HCT116 (cell line): ENCODE results near the gene TGOLN2. TPM values are rescaled to one million over a fixed set of nuclear protein-coding genes. Genes with fewer than 3 reads are reported as not detected.

Experiments used
- ATAC-seq: fragments of 200-7000 bp; cut with Tn5 transposase; 2 replicates; pipeline ENCODE4 v1.9.1; 2020; ENCODE audit warnings: mild to moderate bottlenecking, moderate library complexity
- BruUV-seq: library from RNA; stranded (reverse); fragments of 400-500 nt; replicated peaks from 2 replicates; lab custom pipeline; 2021; lab: Mats Ljungman, UMichigan
- CTCF ChIA-PET: fragments of 300-600 bp; sonication (Branson Sonifier 250); formaldehyde crosslinking; loops from one replicate; lab custom pipeline; 2021; ENCODE audit warnings: antibody characterized with exemption; lab: Charles Lee
- POLR2A ChIA-PET: fragments of 300-600, 350-600 bp; sonication (Branson Sonifier 250); formaldehyde crosslinking; loops from one replicate; lab custom pipeline; 2021; ENCODE audit warnings: antibody characterized with exemption; lab: Charles Lee
- RAD21 ChIA-PET, 2 experiments: fragments of 300-600 bp; sonication (Branson Sonifier 250); formaldehyde crosslinking; loops; one replicate each; lab custom pipeline; 2023; ENCODE audit warnings: low total read pairs in 2 of 2; ENCODE audit not compliant: uncharacterized antibody in 2 of 2, unreplicated experiment in 2 of 2, low non-redundant PET in 1 of 2; lab: Charles Lee
- DNase-seq: peaks from one replicate; pipeline ENCODE4 v3.0.0-alpha.2; 2010; ENCODE audit warnings: low read depth, low spot score
- H2AFZ ChIP-seq: fragments of 200-600 bp; shearing (Covaris generic), sonication (generic); 2 replicates; pipeline ENCODE4 v1.6.1; 2017; ENCODE audit warnings: low read depth, mixed run types, mixed read lengths, antibody characterized with exemption, low read length; ENCODE audit not compliant: poor library complexity, severe bottlenecking
- H3K27ac ChIP-seq: 2 replicates; pipeline ENCODE4 v1.5.1; 2012; ENCODE audit warnings: low read depth, low read length
- H3K27me3 ChIP-seq: fragments of 200-600 bp; sonication (generic); 2 replicates; pipeline ENCODE4 v1.6.1; 2016; ENCODE audit warnings: mixed run types, low read length, mixed read lengths; ENCODE audit not compliant: insufficient read depth
- H3K36me3 ChIP-seq, 2 experiments: fragments of 200-500 bp in 1 of 2; fragments of 200-600 bp in 1 of 2; sonication (Bioruptor generic) in 1 of 2; sonication (generic) in 1 of 2; 2 replicates each; pipeline versions ENCODE4 v1.5.1 to v1.6.1; 2014 to 2016; ENCODE audit warnings: low read length in 2 of 2, inconsistent platforms in 1 of 2, mixed read lengths in 1 of 2, mixed run types in 1 of 2; ENCODE audit not compliant: insufficient read depth in 2 of 2, control insufficient read depth in 1 of 2
- H3K4me1 ChIP-seq, 2 experiments: fragments of 200-600 bp in 1 of 2; sonication (generic) in 1 of 2; 2 replicates each; pipeline versions ENCODE4 v1.5.1 to v1.6.1; 2012 to 2017; ENCODE audit warnings: low read length in 2 of 2, inconsistent platforms in 1 of 2, mild to moderate bottlenecking in 1 of 2, mixed read lengths in 1 of 2, mixed run types in 1 of 2, moderate library complexity in 1 of 2; ENCODE audit not compliant: insufficient read depth in 2 of 2, control insufficient read depth in 1 of 2
- H3K4me2 ChIP-seq: fragments of 200-600 bp; sonication (generic); 2 replicates; pipeline ENCODE4 v1.6.1; 2017; ENCODE audit warnings: mixed run types, low read length, mixed read lengths
- H3K4me3 ChIP-seq, 2 experiments: fragments of 200-600 bp in 1 of 2; sonication (generic) in 1 of 2; replicated peaks in 1 of 2; 2 replicates each; pipeline ENCODE4 v1.5.1; 2011 to 2016; ENCODE audit warnings: low read length in 2 of 2, control low read depth in 1 of 2, low read depth in 1 of 2, mild to moderate bottlenecking in 1 of 2, mixed read lengths in 1 of 2, mixed run types in 1 of 2
- H3K79me2 ChIP-seq: fragments of 200-600 bp; sonication (generic); 2 replicates; pipeline ENCODE4 v1.6.1; 2017; ENCODE audit warnings: mild to moderate bottlenecking, mixed run types, low read length, moderate library complexity, mixed read lengths; ENCODE audit not compliant: insufficient read depth
- H3K9ac ChIP-seq: fragments of 200-600 bp; sonication (generic); 2 replicates; pipeline ENCODE4 v1.6.1; 2016; ENCODE audit warnings: low read length, mixed read lengths
- H3K9me2 ChIP-seq: fragments of 200-600 bp; sonication (generic), shearing (Covaris generic); 2 replicates; pipeline ENCODE4 v1.6.1; 2017; ENCODE audit warnings: mixed run types, mild to moderate bottlenecking, moderate library complexity; ENCODE audit not compliant: insufficient read depth
- H3K9me3 ChIP-seq, 2 experiments: fragments of 200-500 bp in 1 of 2; fragments of 200-600 bp in 1 of 2; sonication (Bioruptor generic) in 1 of 2; sonication (generic) in 1 of 2; 2 replicates each; pipeline ENCODE4 v1.6.1; 2014 to 2017; ENCODE audit warnings: low read length in 2 of 2, mixed read lengths in 2 of 2, inconsistent platforms in 1 of 2, low read depth in 1 of 2, mild to moderate bottlenecking in 1 of 2, mixed run types in 1 of 2, moderate library complexity in 1 of 2; ENCODE audit not compliant: control insufficient read depth in 1 of 2, insufficient read depth in 1 of 2
- H4K20me1 ChIP-seq: fragments of 200-600 bp; sonication (generic), shearing (Covaris generic); 2 replicates; pipeline ENCODE4 v1.6.1; 2017; ENCODE audit warnings: mixed run types, mild to moderate bottlenecking, moderate library complexity; ENCODE audit not compliant: insufficient read depth
- CEBPB ChIP-seq: IDR thresholded peaks from 2 replicates; pipeline ENCODE4 v1.6.1; 2012; ENCODE audit warnings: low read depth
- EZH2 ChIP-seq: fragments of 200-600 bp; sonication (generic); IDR thresholded peaks from 2 replicates; pipeline ENCODE4 v1.6.1; 2017; ENCODE audit warnings: antibody characterized with exemption, mixed run types
- JUND ChIP-seq: IDR thresholded peaks from 2 replicates; pipeline ENCODE4 v1.6.1; 2012
- TCF7L2 ChIP-seq: IDR thresholded peaks from 2 replicates; pipeline ENCODE4 v1.7.0; 2011; ENCODE audit warnings: borderline replicate concordance, inconsistent platforms; ENCODE audit not compliant: insufficient read depth, insufficient read length; ENCODE audit errors: extremely low read depth
- intact Hi-C: fragments of 100-400 bp; cut with micrococcal nuclease; formaldehyde crosslinking; loops from 2 replicates; pipeline ENCODE4 v1.10.0; 2022
- total RNA-seq: library from RNA; stranded (reverse); gene quantifications from one replicate; pipeline ENCODE4 v1.2.1, GENCODE V29; 2021; ENCODE audit not compliant: unreplicated experiment

Gene TGOLN2
- total RNA-seq, 1 experiment from 2014 or later, result 43.2 TPM

- H2AFZ ChIP-seq, result no peak overlapping the region
- intact Hi-C loops, result no loop called here
- ATAC-seq, result no peak
- no TSS peak for BruUV-seq
- ChIA-PET CTCF (no interaction called here), POLR2A (no interaction called here), RAD21 (no interaction called here)
- H3K9me3 ChIP-seq, result no peaks in the 10 kb centered on the region
- H3K9ac ChIP-seq, result no peak overlapping the region
- no peaks in the 10 kb centered on the region for H4K20me1 ChIP-seq
- DNase-seq, result no peak
- TF ChIP-seq CEBPB (no peak), JUND (no peak), EZH2 (no peak), TCF7L2 (no peak)
- no peaks in the 10 kb centered on the region for H3K79me2 ChIP-seq
- no peaks in the 10 kb centered on the region for H3K36me3 ChIP-seq
- no peak overlapping the region for H3K27ac ChIP-seq
- H3K4me2 ChIP-seq, result no peak overlapping the region
- no peak overlapping the region for H3K4me3 ChIP-seq
- no peaks in the 10 kb centered on the region; the same call in 1 of the 2 replicates for H3K27me3 ChIP-seq
- H3K9me2 ChIP-seq, result no peaks in the 10 kb centered on the region
- peaks cover 5 to 12% of the 10 kb centered on the region in 2 experiments for H3K4me1 ChIP-seq
Measured at GRCh38 chr2:85269959-85270358, 57.8 kb downstream of the TGOLN2 start.

Other genes with a start within 250 kb of the TGOLN2 start
- gene TCF7L1, start 194.6 kb downstream of the TGOLN2 start, total RNA-seq, result 10.3 TPM
- 59.7 TPM for gene RETSAT, start 26.5 kb upstream of the TGOLN2 start, total RNA-seq
- 9.2 TPM for gene ELMOD3, start 26.8 kb upstream of the TGOLN2 start, total RNA-seq
- gene CAPG, start 82.4 kb upstream of the TGOLN2 start, total RNA-seq, result 223 TPM
- 2.7 TPM for gene SH2D6, start 90.7 kb upstream of the TGOLN2 start, total RNA-seq
- 444 TPM for gene MAT2A, start 211.2 kb upstream of the TGOLN2 start, total RNA-seq
- 43.5 TPM for gene GGCX, start 233.5 kb upstream of the TGOLN2 start, total RNA-seq
- gene VAMP8, start 249.6 kb upstream of the TGOLN2 start, total RNA-seq, result 52.6 TPM